ENCODE data around the gene TTLL6.

The TTLL6 gene

GRCh38 chr17:48735062-48735351 lies 82.0 kb downstream of the TTLL6 start:
- DNase-seq: no peak

GRCh38 chr17:48734333-48735061 lies 82.5 kb downstream of the TTLL6 start:
- no peak for DNase-seq

GRCh38 chr17:48733632-48734328 lies 83.2 kb downstream of the TTLL6 start:
- DNase-seq: no peak

- DNase-seq: no peak
Measured at GRCh38 chr17:48732688-48733629, 84.1 kb downstream of the TTLL6 start.

GRCh38 chr17:48731355-48731754 lies 85.7 kb downstream of the TTLL6 start:
- no peak for DNase-seq

GRCh38 chr17:48730240-48730550 lies 86.8 kb downstream of the TTLL6 start:
- no peak for DNase-seq

- DNase-seq: no peak
Measured at GRCh38 chr17:48729335-48730239, 87.4 kb downstream of the TTLL6 start.

GRCh38 chr17:48728232-48729231 lies 88.5 kb downstream of the TTLL6 start, which contains the start of gene HOXB13:
TSS of gene HOXB13 (minus strand) at chr17:48728750. CDS start at chr17:48728593, 157 bp downstream.
- DNase-seq: peak; percentile 41

- no peak for DNase-seq
Measured at GRCh38 chr17:48727415-48728175, 89.4 kb downstream of the TTLL6 start.

- DNase-seq: no peak
Measured at GRCh38 chr17:48726916-48727286, 90.1 kb downstream of the TTLL6 start.

GRCh38 chr17:48726114-48726915 lies 90.7 kb downstream of the TTLL6 start:
- DNase-seq: no peak

GRCh38 chr17:48725288-48726064 lies 91.6 kb downstream of the TTLL6 start:
- no peak for DNase-seq

GRCh38 chr17:48725004-48725287 lies 92.1 kb downstream of the TTLL6 start:
- no peak for DNase-seq

- DNase-seq: peak; percentile 82
Measured at GRCh38 chr17:48724251-48725003, 92.6 kb downstream of the TTLL6 start.

GRCh38 chr17:48723423-48724250 lies 93.4 kb downstream of the TTLL6 start:
- DNase-seq: peak; percentile 20

GRCh38 chr17:48722915-48723422 lies 94.1 kb downstream of the TTLL6 start, which contains the start of gene PRAC2:
TSS of gene PRAC2 (plus strand) at chr17:48723185. CDS start at chr17:48724411, 1,226 bp downstream.
- no peak for DNase-seq

All from activated CD4-positive, alpha-beta T cell treated with anti-CD3 and anti-CD28 coated beads, Interleukin-2, amount 50 U/mL, for 16 hours (primary cell).